IPS DF 19.7 (cell line): ENCODE data around the gene CAPN1.

Experiments used
- DNase-seq: peaks from one replicate; pipeline ENCODE4 v3.0.0-alpha.2; 2013; ENCODE audit warnings: low read depth, low spot score

The CAPN1 gene

GRCh38 chr11:65189191-65189590, 7.5 kb downstream of the CAPN1 start:
- no peak for DNase-seq

- no peak for DNase-seq
Measured at GRCh38 chr11:65194564-65194963, 12.8 kb downstream of the CAPN1 start.

- no peak for DNase-seq
Measured at GRCh38 chr11:65204143-65204542, 22.4 kb downstream of the CAPN1 start.

- DNase-seq = no peak
Measured at GRCh38 chr11:65204646-65205601, 23.2 kb downstream of the CAPN1 start.

GRCh38 chr11:65205602-65205967, 23.9 kb downstream of the CAPN1 start:
- no peak for DNase-seq

- DNase-seq = no peak
Measured at GRCh38 chr11:65206441-65206841, 24.7 kb downstream of the CAPN1 start.

GRCh38 chr11:65206901-65207300, 25.2 kb downstream of the CAPN1 start:
- no peak for DNase-seq

GRCh38 chr11:65207918-65208784, 26.4 kb downstream of the CAPN1 start:
- no peak for DNase-seq

GRCh38 chr11:65208785-65209710, 27.3 kb downstream of the CAPN1 start:
- no peak for DNase-seq

- DNase-seq = no peak
Measured at GRCh38 chr11:65209711-65210360, 28.1 kb downstream of the CAPN1 start.

GRCh38 chr11:65210361-65210731, 28.6 kb downstream of the CAPN1 start:
- DNase-seq = no peak

- DNase-seq = no peak
Measured at GRCh38 chr11:65210748-65211147, 29.0 kb downstream of the CAPN1 start.

GRCh38 chr11:65211293-65212105, 29.8 kb downstream of the CAPN1 start:
- DNase-seq = no peak

GRCh38 chr11:65212226-65212801, 30.6 kb downstream of the CAPN1 start:
- DNase-seq = no peak

GRCh38 chr11:65213322-65214211, 31.8 kb downstream of the CAPN1 start:
- DNase-seq = peak; percentile 93

GRCh38 chr11:65214212-65214845, 32.6 kb downstream of the CAPN1 start:
- no peak for DNase-seq

- no peak for DNase-seq
Measured at GRCh38 chr11:65215441-65216076, 33.8 kb downstream of the CAPN1 start.

- no peak for DNase-seq
Measured at GRCh38 chr11:65216830-65217229, 35.1 kb downstream of the CAPN1 start.
